ENCODE data around the gene SP4. TPM values are rescaled to one million over a fixed set of nuclear protein-coding genes. Genes with fewer than 3 reads are reported as not detected.

SP4 gene
- total RNA-seq, 4 donors from 2014 or later = 4.2 to 16.5 (median 5.1) TPM

DNA sequence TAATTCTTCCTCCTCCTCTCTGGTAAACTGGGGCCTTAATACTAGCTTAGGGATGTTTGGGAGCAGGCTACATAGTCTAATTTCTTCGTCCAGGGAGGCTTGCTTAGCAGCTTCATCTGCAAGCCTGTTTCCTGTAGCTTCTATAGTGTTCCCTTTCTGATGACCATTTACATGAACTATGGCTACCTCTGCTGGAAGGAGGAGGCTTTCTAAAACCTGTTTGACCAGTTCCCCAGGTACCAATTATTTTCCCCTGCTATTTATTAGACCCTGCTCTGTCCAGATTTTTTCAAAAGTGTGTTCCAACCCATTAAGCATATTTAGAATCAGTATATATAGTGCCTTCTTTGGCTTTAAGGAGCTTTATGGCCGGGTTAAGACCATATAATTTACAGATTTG lies 76.1 kb downstream of the SP4 start:
- H3K4me3 ChIP-seq = no peak overlapping the region
- H3K9me3 ChIP-seq = no peaks in the 10 kb centered on the region
- H3K27me3 ChIP-seq = no peaks in the 10 kb centered on the region
- no peak for DNase-seq
- no peaks in the 10 kb centered on the region for H3K36me3 ChIP-seq
- no peak overlapping the region for H3K27ac ChIP-seq
- TF ChIP-seq POLR2A (IDR thresholded peaks at IDR 0.05) (no peak), CTCF (IDR thresholded peaks at IDR 0.05) (peak in 3 of 6 experiments; percentile 4 to 29 (median 13))
- no peaks in the 10 kb centered on the region for H3K4me1 ChIP-seq

GRCh38 chr7:21507627-21508343 lies 79.9 kb downstream of the SP4 start:
- H3K36me3 ChIP-seq = no peaks in the 10 kb centered on the region
- no peak overlapping the region for H3K27ac ChIP-seq
- no peaks in the 10 kb centered on the region for H3K9me3 ChIP-seq
- TF ChIP-seq CTCF (IDR thresholded peaks at IDR 0.05) (peak; percentile 22 to 85 (median 66)), POLR2A (IDR thresholded peaks at IDR 0.05) (no peak)
- no peak overlapping the region for H3K4me3 ChIP-seq
- H3K27me3 ChIP-seq = no peaks in the 10 kb centered on the region
- peak in 2 of 3 donors; percentile 28 to 80 for DNase-seq
- no peaks in the 10 kb centered on the region for H3K4me1 ChIP-seq

GRCh38 chr7:21508538-21508937 lies 80.7 kb downstream of the SP4 start:
- Histone ChIP-seq H3K9me3 (no peaks in the 10 kb centered on the region), H3K27ac (no peak overlapping the region), H3K27me3 (no peaks in the 10 kb centered on the region), H3K4me3 (no peak overlapping the region), H3K36me3 (no peaks in the 10 kb centered on the region), H3K4me1 (no peaks in the 10 kb centered on the region)
- no peak for DNase-seq
- TF ChIP-seq CTCF (IDR thresholded peaks at IDR 0.05) = no peak
- no peak for TF ChIP-seq POLR2A (IDR thresholded peaks at IDR 0.05)

- no peaks in the 10 kb centered on the region for H3K9me3 ChIP-seq
- H3K4me3 ChIP-seq = no peak overlapping the region
- H3K27ac ChIP-seq = no peak overlapping the region
- no peak for DNase-seq
- no peaks in the 10 kb centered on the region for H3K36me3 ChIP-seq
- no peak for TF ChIP-seq CTCF (IDR thresholded peaks at IDR 0.05)
- no peak for TF ChIP-seq POLR2A (IDR thresholded peaks at IDR 0.05)
- H3K27me3 ChIP-seq = no peaks in the 10 kb centered on the region
- no peaks in the 10 kb centered on the region for H3K4me1 ChIP-seq
Measured at GRCh38 chr7:21514062-21514461, 86.2 kb downstream of the SP4 start.

DNA sequence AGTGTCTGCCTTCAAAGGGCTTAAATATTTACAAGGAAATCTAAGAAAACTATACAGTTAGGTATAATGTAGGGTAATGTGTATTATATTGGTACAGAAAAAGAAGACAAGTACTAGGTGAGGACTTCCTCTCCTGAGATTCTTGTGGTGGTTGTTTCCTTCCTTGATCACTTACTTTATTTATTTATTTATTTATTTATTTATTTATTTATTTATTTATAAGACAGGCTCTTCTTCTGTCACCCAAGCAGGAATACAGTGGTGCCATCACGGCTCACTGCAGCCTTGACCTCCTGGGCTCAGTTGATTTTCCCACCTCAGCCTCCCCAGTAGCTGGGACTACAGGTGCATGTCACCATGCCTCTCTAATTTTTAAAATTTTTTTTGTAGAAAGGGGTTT lies 96.8 kb downstream of the SP4 start:
- no peak for DNase-seq
- TF ChIP-seq CTCF (IDR thresholded peaks at IDR 0.05) (no peak), POLR2A (IDR thresholded peaks at IDR 0.05) (no peak)
- Histone ChIP-seq H3K4me1 (no peaks in the 10 kb centered on the region), H3K9me3 (peaks cover 0 to 6% (median 0%) of the 10 kb centered on the region in 4 donors), H3K27me3 (no peaks in the 10 kb centered on the region), H3K36me3 (no peaks in the 10 kb centered on the region), H3K4me3 (no peak overlapping the region), H3K27ac (no peak overlapping the region)

Measured in Peyer's patch (tissue), 4 donors.